ENCODE measurements around the gene KCNIP4.

KCNIP4 gene

GRCh38 chr4:20696815-20697214 is 1251.8 kb downstream of the KCNIP4 start:
- DNase-seq, result no peak

GRCh38 chr4:20687864-20688263 is 1260.7 kb downstream of the KCNIP4 start:
- no peak for DNase-seq

DNA sequence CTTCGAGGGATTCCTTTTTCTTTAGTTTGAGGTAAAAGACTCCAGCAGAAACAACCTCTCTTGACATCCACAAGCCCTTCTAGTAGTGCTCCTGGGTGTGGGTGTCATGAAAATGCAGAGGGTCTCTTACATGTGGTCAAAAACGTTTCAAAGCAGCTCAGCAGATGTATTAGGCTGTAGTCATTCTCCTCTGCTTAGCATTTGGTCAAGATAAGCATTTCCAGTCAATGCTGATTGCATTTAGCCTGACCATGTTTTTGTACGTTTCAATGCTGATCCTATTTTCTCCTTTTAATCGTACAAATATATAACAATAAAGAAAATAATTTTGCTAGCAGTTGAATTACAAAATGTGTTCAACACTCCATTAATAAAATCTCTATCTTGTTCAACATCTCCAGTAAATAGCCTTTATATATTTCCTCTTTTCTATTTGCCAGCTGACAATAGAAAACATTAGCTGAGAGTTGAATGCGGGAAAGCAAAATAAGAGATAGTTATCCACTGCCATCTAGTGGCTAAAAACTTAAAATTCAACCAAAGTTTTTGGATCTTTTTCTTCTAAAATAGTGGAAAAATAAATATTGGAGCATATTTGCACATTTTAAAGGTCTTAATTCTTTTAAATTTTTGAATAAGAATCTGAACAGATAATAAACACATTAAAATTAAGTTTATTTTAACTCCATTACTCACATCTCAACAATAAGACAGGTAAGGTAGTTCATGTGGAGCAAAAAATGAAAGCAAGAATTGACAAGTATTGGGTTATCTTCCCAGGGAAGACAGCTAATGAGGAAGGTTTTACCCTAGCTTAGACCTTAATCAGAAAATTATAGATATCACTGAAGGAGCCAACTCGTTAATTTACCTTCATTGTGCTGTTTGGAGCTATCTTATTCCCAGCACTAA is 1263.5 kb downstream of the KCNIP4 start:
- no peak for DNase-seq

DNA sequence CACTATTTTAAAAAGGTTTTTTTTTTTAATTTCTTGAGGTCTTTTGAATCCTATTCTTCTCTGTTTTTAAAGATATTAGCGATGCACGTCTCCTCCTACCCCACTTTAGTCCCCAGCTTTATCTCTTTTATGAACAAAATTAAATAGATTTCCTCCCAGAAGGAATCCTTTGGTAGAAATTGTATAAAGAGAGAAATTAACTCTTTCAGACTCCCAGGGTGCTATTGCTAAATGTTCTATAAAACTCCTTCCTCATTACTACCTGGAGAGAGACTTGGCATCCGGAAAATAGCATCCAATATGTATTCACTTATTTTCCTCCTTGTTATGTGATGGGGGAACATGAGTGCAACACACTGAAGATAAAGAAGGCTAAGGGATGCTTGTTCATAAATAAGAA is 1264.8 kb downstream of the KCNIP4 start:
- no peak for DNase-seq

GRCh38 chr4:20682853-20683252 is 1265.7 kb downstream of the KCNIP4 start:
- DNase-seq, result no peak

DNA sequence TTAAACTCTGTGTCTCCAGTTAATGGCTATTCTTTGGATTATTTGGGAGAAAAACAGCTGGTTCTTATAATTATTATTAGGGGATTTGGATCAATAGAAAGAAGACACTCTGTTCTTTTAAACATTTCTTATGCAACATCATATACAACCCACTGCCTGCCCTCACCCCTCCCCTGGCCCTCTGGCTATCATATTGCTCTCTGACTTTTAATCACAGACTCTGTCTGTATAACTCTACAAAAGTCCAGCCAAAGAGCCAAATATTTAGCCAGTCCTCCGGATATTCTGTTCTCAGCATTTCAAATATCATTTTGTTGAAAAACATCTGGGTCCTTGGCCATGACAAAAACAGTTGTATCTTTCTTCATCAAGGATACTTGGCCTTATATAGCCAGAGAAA is 1267.3 kb downstream of the KCNIP4 start:
- no peak for DNase-seq

- no peak for DNase-seq
Measured at GRCh38 chr4:20680736-20681135, 1267.8 kb downstream of the KCNIP4 start.

DNA sequence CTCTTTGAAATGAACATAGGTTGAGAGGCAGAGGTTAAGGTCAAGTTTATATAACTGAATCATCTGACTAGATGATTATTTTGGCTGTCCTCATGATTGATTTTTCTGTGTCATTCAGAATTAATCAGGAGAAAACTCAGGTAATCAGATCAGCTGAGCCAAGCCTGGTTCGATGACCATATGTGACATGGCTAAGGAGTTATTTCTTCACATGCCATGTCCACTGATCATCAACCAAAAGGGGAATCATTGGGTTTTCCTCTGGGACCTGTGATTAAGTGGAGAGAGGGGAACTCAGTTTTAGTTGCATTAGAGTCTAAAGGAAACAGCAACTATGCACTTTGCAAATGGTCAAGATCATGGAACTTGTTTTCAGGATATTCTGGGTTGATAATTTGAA is 1268.6 kb downstream of the KCNIP4 start:
- no peak for DNase-seq

All from activated CD4-positive, alpha-beta T cell treated with anti-CD3 and anti-CD28 coated beads for 4 hours (primary cell).